Caco-2 (cell line): ENCODE data around the gene SIL1. TPM values are rescaled to one million over a fixed set of nuclear protein-coding genes. Genes with fewer than 3 reads are reported as not detected.

Experiments
- BruUV-seq: library from RNA; stranded (reverse); fragments of 400-500 nt; replicated peaks from 2 replicates; lab custom pipeline; 2021; lab: Mats Ljungman, UMichigan
- CTCF ChIA-PET: fragments of 300-600 bp; sonication (Branson Sonifier 250); formaldehyde crosslinking; loops from one replicate; lab custom pipeline; 2022; ENCODE audit warnings: antibody characterized with exemption; lab: Charles Lee
- POLR2A ChIA-PET: fragments of 300-600 bp; sonication (Branson Sonifier 250); formaldehyde crosslinking; loops from one replicate; lab custom pipeline; 2022; ENCODE audit warnings: antibody characterized with exemption; lab: Charles Lee
- DNase-seq, 2 experiments: peaks; one replicate each; pipeline versions ENCODE4 v3.0.0 to v3.0.0-alpha.2; 2020 to 2022
- H3K27me3 ChIP-seq: replicated peaks from 2 replicates; pipeline ENCODE4 v1.6.0; 2011; ENCODE audit warnings: low read length; ENCODE audit not compliant: control insufficient read depth, insufficient read depth
- H3K36me3 ChIP-seq: 2 replicates; pipeline ENCODE4 v1.5.1; 2011; ENCODE audit warnings: low read length; ENCODE audit not compliant: control insufficient read depth, insufficient read depth
- H3K4me1 ChIP-seq: fragments of 250-450 bp; sonication (Bioruptor Pico); 2 replicates; pipeline ENCODE4 v1.5.1; 2020; ENCODE audit warnings: mild to moderate bottlenecking
- H3K4me3 ChIP-seq: 2 replicates; pipeline ENCODE4 v1.5.1; 2011; ENCODE audit warnings: low read depth, mild to moderate bottlenecking, control low read depth, low read length
- H3K9me3 ChIP-seq: fragments of 250-450 bp; sonication (Bioruptor Pico); 2 replicates; pipeline ENCODE4 v1.5.1; 2020; ENCODE audit warnings: mild to moderate bottlenecking, moderate library complexity
- H3K27ac Mint-ChIP-seq: one replicate; pipeline ENCODE4 v1.8.0; 2022; ENCODE audit warnings: mixed read lengths; ENCODE audit not compliant: unreplicated experiment
- H3K27me3 Mint-ChIP-seq: one replicate; pipeline ENCODE4 v1.8.0; 2022; ENCODE audit warnings: mixed read lengths; ENCODE audit not compliant: insufficient read depth, unreplicated experiment
- H3K36me3 Mint-ChIP-seq: one replicate; pipeline ENCODE4 v1.8.0; 2022; ENCODE audit warnings: mild to moderate bottlenecking, mixed read lengths; ENCODE audit not compliant: insufficient read depth, unreplicated experiment
- H3K4me1 Mint-ChIP-seq: one replicate; pipeline ENCODE4 v1.8.0; 2022; ENCODE audit warnings: low read depth, mixed read lengths; ENCODE audit not compliant: unreplicated experiment
- H3K4me3 Mint-ChIP-seq: one replicate; pipeline ENCODE4 v1.8.0; 2022; ENCODE audit warnings: mild to moderate bottlenecking, moderate library complexity, mixed read lengths; ENCODE audit not compliant: unreplicated experiment
- H3K9me3 Mint-ChIP-seq: one replicate; pipeline ENCODE4 v1.8.0; 2022; ENCODE audit warnings: mixed read lengths; ENCODE audit not compliant: unreplicated experiment
- intact Hi-C: fragments of 100-400 bp; cut with micrococcal nuclease; formaldehyde crosslinking; loops from one replicate; pipeline ENCODE4 v1.10.0; 2022; ENCODE audit not compliant: unreplicated experiment
- total RNA-seq: library from RNA; stranded (reverse); gene quantifications from 2 replicates; pipeline ENCODE4 v1.2.3, GENCODE V29; 2022
- TF ChIP-seq, protein P1 (sequence below), 2 experiments: fragments of 200-600 bp in 1 of 2; IDR thresholded peaks; 1 replicate in 1 of 2; 2 replicates in 1 of 2; pipeline versions ENCODE4 v1.5.1 to v1.8.0; 2011 to 2022; ENCODE audit warnings: antibody characterized with exemption in 1 of 2, control low read depth in 1 of 2, inconsistent platforms in 1 of 2, low read depth in 1 of 2, low read length in 1 of 2, mild to moderate bottlenecking in 1 of 2, moderate library complexity in 1 of 2; ENCODE audit not compliant: insufficient read depth in 1 of 2, severe bottlenecking in 1 of 2, unreplicated experiment in 1 of 2

Gene SIL1
- total RNA-seq, 1 experiment from 2014 or later: 29.7 TPM

DNA sequence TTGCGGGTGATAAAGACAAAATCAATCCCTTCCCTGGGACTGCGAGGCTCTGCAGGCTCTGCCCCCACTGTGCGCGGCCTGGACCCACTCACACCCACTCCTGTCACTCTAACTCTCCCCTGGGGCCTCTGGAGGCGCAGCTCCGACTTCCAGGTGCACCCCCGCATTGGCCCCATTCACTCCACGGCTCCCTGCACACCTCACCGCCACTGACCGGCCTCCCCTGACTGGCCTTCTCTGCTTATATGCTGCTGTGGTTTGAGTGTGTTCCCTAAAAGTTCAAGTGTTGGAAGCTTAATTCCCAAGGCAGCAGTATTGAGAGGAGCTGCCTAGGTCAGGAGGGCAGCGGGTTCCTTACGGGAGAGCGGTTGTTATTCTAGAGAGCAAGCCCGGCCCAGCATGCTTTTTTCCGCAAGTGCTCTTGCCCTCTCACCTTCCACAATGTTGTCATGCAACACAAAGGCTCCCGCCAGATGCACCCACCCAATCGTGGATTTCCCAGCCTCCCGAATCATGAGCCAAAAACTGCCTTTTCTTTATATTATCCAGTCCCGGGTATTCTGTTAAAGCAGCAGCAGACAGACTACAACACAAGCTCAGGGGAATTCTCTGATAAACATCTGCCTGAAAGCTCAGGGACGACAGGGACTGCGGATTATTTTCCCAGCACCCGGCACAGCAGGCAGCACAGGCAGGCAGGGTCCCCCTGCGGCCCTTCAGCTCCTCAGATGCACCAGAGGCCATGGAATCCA is 249.5 kb downstream of the SIL1 start:
- Histone ChIP-seq H3K4me1 (no peaks in the 10 kb centered on the region), H3K36me3 (no peaks in the 10 kb centered on the region), H3K4me3 (no peak overlapping the region), H3K27me3 (no peaks in the 10 kb centered on the region), H3K9me3 (no peaks in the 10 kb centered on the region)
- Mint-ChIP-seq H3K27me3 (no peaks in the 10 kb centered on the region), H3K36me3 (peaks cover 35% of the 10 kb centered on the region), H3K4me1 (no peaks in the 10 kb centered on the region), H3K9me3 (no peaks in the 10 kb centered on the region), H3K4me3 (no peak overlapping the region), H3K27ac (no peak overlapping the region)
- intact Hi-C loops: no loop called here
- ChIA-PET CTCF (no interaction called here), POLR2A (no interaction called here)
- no TSS peak for BruUV-seq
- peak in 1 of 2 experiments; percentile 22 for DNase-seq
- TF ChIP-seq, protein P1, sequence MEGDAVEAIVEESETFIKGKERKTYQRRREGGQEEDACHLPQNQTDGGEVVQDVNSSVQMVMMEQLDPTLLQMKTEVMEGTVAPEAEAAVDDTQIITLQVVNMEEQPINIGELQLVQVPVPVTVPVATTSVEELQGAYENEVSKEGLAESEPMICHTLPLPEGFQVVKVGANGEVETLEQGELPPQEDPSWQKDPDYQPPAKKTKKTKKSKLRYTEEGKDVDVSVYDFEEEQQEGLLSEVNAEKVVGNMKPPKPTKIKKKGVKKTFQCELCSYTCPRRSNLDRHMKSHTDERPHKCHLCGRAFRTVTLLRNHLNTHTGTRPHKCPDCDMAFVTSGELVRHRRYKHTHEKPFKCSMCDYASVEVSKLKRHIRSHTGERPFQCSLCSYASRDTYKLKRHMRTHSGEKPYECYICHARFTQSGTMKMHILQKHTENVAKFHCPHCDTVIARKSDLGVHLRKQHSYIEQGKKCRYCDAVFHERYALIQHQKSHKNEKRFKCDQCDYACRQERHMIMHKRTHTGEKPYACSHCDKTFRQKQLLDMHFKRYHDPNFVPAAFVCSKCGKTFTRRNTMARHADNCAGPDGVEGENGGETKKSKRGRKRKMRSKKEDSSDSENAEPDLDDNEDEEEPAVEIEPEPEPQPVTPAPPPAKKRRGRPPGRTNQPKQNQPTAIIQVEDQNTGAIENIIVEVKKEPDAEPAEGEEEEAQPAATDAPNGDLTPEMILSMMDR (IDR thresholded peaks at IDR 0.05; ENCODE audit: insufficient read depth in 1 of 2, low read depth in 1 of 2, low read length in 1 of 2, severe bottlenecking in 1 of 2, unreplicated experiment in 1 of 2): no peak

DNA sequence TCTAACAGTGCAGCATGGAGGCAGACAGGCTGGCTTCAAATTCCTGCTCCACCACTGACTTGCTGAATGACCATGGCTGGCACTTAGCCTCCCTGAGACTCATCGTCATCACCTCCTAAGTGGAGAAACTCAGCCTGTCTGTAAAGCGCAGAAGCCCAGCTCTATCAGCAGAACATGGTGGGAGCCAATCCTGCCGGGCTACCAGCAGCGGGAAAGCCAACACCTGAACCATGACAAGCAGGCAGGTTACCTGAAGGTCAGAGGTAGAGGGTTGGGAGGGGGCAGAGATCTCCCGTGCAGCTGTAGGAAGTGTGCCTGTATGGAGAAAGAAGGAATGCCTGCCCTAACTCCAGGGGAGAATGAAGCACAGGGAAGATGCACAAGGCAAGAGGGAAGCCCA is 250.4 kb downstream of the SIL1 start:
- BruUV-seq: no TSS peak

DNA sequence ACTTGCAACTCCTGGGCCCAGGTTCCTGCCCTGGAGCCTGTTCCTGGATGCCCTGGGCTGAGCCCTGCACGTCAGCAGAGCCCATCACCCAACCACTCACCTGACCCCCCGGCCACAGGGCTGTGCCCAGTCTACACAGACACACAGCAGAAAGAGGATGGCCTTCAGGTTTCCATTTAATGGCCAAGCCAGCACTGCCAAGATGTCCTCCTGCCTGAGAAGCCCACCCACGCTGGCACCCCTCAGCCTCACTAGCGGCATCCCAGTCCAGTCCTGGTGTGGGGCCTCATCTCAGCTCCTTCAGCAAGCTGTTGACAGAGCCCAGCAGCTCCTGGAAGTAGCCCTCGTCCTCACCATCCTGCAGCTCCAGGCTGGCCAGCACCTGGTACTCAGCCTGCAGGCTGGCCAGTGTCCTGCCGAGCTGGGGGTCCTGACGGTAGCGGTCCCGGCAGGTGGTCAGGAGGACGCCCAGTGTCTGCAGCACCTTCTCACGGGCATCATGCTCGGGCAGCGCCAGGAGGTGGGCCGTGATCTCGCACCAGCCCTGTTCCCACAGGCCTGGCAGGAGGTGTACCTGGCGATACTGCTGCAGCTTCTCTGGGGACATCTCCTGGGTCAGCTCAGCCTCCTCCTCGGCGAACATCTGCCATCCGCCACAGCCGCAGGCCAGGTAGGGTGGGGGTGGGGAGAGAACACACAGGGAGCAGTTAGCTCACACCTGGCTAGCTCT is 251.2 kb downstream of the SIL1 start:
- Histone ChIP-seq H3K27me3 (no peaks in the 10 kb centered on the region), H3K4me3 (no peak overlapping the region), H3K4me1 (no peaks in the 10 kb centered on the region), H3K9me3 (no peaks in the 10 kb centered on the region), H3K36me3 (no peaks in the 10 kb centered on the region)
- no peak overlapping the region for H3K4me3 Mint-ChIP-seq
- ChIA-PET POLR2A (no interaction called here), CTCF (no interaction called here)
- no peaks in the 10 kb centered on the region for H3K27me3 Mint-ChIP-seq
- H3K4me1 Mint-ChIP-seq: no peaks in the 10 kb centered on the region
- BruUV-seq: no TSS peak
- no peaks in the 10 kb centered on the region for H3K9me3 Mint-ChIP-seq
- intact Hi-C loops: no loop called here
- no peak overlapping the region for H3K27ac Mint-ChIP-seq
- DNase-seq: peak in 1 of 2 experiments; percentile 32
- TF ChIP-seq, protein P1 (IDR thresholded peaks at IDR 0.05; ENCODE audit: insufficient read depth in 1 of 2, low read depth in 1 of 2, low read length in 1 of 2, severe bottlenecking in 1 of 2, unreplicated experiment in 1 of 2): no peak
- H3K36me3 Mint-ChIP-seq: peaks cover 39% of the 10 kb centered on the region

More for the DNA sequence above, 250.4 kb downstream of the SIL1 start:
- no peaks in the 10 kb centered on the region for H3K9me3 Mint-ChIP-seq
- CTCF ChIA-PET: no interaction called here
- POLR2A ChIA-PET: no interaction called here
- Histone ChIP-seq H3K36me3 (no peaks in the 10 kb centered on the region), H3K4me3 (no peak overlapping the region), H3K27me3 (no peaks in the 10 kb centered on the region), H3K9me3 (no peaks in the 10 kb centered on the region), H3K4me1 (no peaks in the 10 kb centered on the region)
- peak in 1 of 2 experiments; percentile 26 for DNase-seq
- intact Hi-C loops: no loop called here
- no peaks in the 10 kb centered on the region for H3K27me3 Mint-ChIP-seq
- no peak overlapping the region for H3K27ac Mint-ChIP-seq
- no peak overlapping the region for H3K4me3 Mint-ChIP-seq
- TF ChIP-seq, protein P1 (IDR thresholded peaks at IDR 0.05; ENCODE audit: insufficient read depth in 1 of 2, low read depth in 1 of 2, low read length in 1 of 2, severe bottlenecking in 1 of 2, unreplicated experiment in 1 of 2): no peak
- peaks cover 39% of the 10 kb centered on the region for H3K36me3 Mint-ChIP-seq
- no peaks in the 10 kb centered on the region for H3K4me1 Mint-ChIP-seq
